Panc1 (cell line): ENCODE data around the gene POLR2C. TPM values are rescaled to one million over a fixed set of nuclear protein-coding genes. Genes with fewer than 3 reads are reported as not detected.

Source experiments
- ATAC-seq: fragments of 200-7000 bp; cut with Tn5 transposase; 2 replicates; pipeline ENCODE4 v1.9.1; 2020; ENCODE audit warnings: mild to moderate bottlenecking, moderate library complexity
- BruUV-seq: library from RNA; stranded (reverse); fragments of 400-500 nt; replicated peaks from 2 replicates; lab custom pipeline; 2021; lab: Mats Ljungman, UMichigan
- CTCF ChIA-PET: fragments of 300-600 bp; sonication (Branson Sonifier 250); formaldehyde crosslinking; loops from one replicate; lab custom pipeline; 2022; ENCODE audit warnings: antibody characterized with exemption; lab: Charles Lee
- POLR2A ChIA-PET: fragments of 300-600 bp; sonication (Branson Sonifier 250); formaldehyde crosslinking; loops from one replicate; lab custom pipeline; 2022; ENCODE audit warnings: antibody characterized with exemption; lab: Charles Lee
- DNase-seq: peaks from one replicate; pipeline ENCODE4 v3.0.0-alpha.2; 2010; ENCODE audit warnings: low read depth, low spot score
- H3K27ac ChIP-seq: 2 replicates; pipeline ENCODE4 v1.5.1; 2011; ENCODE audit warnings: mild to moderate bottlenecking, low read length, inconsistent platforms
- H3K27me3 ChIP-seq: fragments of 200-500 bp; sonication (Bioruptor generic); 2 replicates; pipeline ENCODE4 v1.6.0; 2014; ENCODE audit warnings: low read length, inconsistent platforms; ENCODE audit not compliant: control insufficient read depth, insufficient read depth
- H3K36me3 ChIP-seq: fragments of 200-500 bp; sonication (Bioruptor generic); 2 replicates; pipeline ENCODE4 v1.5.1; 2014; ENCODE audit warnings: inconsistent platforms, mild to moderate bottlenecking, low read length, moderate library complexity; ENCODE audit not compliant: control insufficient read depth, insufficient read depth
- H3K4me1 ChIP-seq: 2 replicates; pipeline ENCODE4 v1.5.1; 2011; ENCODE audit warnings: inconsistent platforms, mild to moderate bottlenecking, low read length, moderate library complexity; ENCODE audit not compliant: control insufficient read depth, insufficient read depth
- H3K4me3 ChIP-seq, 2 experiments: 2 replicates each; pipeline ENCODE4 v1.5.1; 2011 to 2012; ENCODE audit warnings: low read depth in 2 of 2, low read length in 2 of 2, mild to moderate bottlenecking in 2 of 2, inconsistent platforms in 1 of 2, moderate library complexity in 1 of 2
- H3K9me3 ChIP-seq: fragments of 200-500 bp; sonication (Bioruptor generic); 2 replicates; pipeline ENCODE4 v1.5.1; 2014; ENCODE audit warnings: low read depth, mild to moderate bottlenecking, inconsistent platforms, low read length, moderate library complexity; ENCODE audit not compliant: control insufficient read depth, insufficient read depth
- CTCF ChIP-seq: fragments of 450-650 bp; IDR thresholded peaks from 2 replicates; pipeline ENCODE4 v1.5.1; 2017; ENCODE audit warnings: mild to moderate bottlenecking
- POLR2AphosphoS5 ChIP-seq: IDR thresholded peaks from 2 replicates; pipeline ENCODE4 v1.6.1; 2012; ENCODE audit warnings: mild to moderate bottlenecking, low read depth, low read length, moderate library complexity
- SIN3A ChIP-seq: IDR thresholded peaks from 2 replicates; pipeline ENCODE4 v1.6.1; 2012; ENCODE audit warnings: low read depth, mild to moderate bottlenecking, low read length, moderate library complexity, borderline replicate concordance; ENCODE audit not compliant: insufficient read depth
- TCF7L2 ChIP-seq: IDR thresholded peaks from 2 replicates; pipeline ENCODE4 v1.6.1; 2011; ENCODE audit warnings: mild to moderate bottlenecking, low read depth, low read length, inconsistent platforms
- in situ Hi-C: cut with HindIII; loops from 2 replicates; pipeline ENCODE4 v1.10.0; 2016; ENCODE audit warnings: low sequenced_read_pairs, low pct_unique_long_range_greater_than_20kb
- intact Hi-C: fragments of 100-400 bp; cut with micrococcal nuclease; formaldehyde crosslinking; loops from one replicate; pipeline ENCODE4 v1.10.0; 2022; ENCODE audit not compliant: unreplicated experiment
- total RNA-seq: library from RNA; stranded (reverse); gene quantifications from one replicate; pipeline ENCODE4 v1.2.1, GENCODE V29; 2021; ENCODE audit not compliant: unreplicated experiment

The POLR2C gene
- total RNA-seq, 1 experiment from 2014 or later, result 53.9 TPM

GRCh38 chr16:57516176-57516725, 53.8 kb downstream of the POLR2C start:
- CTCF ChIA-PET, result no interaction called here
- POLR2A ChIA-PET, result interaction anchor here (0.7 kb wide), 1 partner anchor 430 kb away, joined by 15 read pairs; no protein-coding TSS in a partner anchor
- ATAC-seq (no peak), DNase-seq (no peak)
- TF ChIP-seq TCF7L2 (no peak), POLR2AphosphoS5 (no peak), CTCF (no peak), SIN3A (no peak)
- BruUV-seq, result no TSS peak
- intact Hi-C loops (loop anchor here (5.0 to 10.0 kb wide), 3 partner anchors 51 to 214 kb away; partner anchors contain the start of gene POLR2C), in situ Hi-C loops (no loop called here)
- Histone ChIP-seq H3K27ac (no peak overlapping the region), H3K4me3 (no peak overlapping the region), H3K4me1 (no peaks in the 10 kb centered on the region), H3K36me3 (no peaks in the 10 kb centered on the region), H3K27me3 (no peaks in the 10 kb centered on the region), H3K9me3 (no peaks in the 10 kb centered on the region)

- ChIA-PET CTCF (interaction anchor here (0.6 kb wide), 1 partner anchor 22 kb away, joined by 4 read pairs; no protein-coding TSS in a partner anchor), POLR2A (no interaction called here)
- in situ Hi-C loops, result no loop called here
- Histone ChIP-seq H3K27me3 (no peaks in the 10 kb centered on the region), H3K27ac (no peak overlapping the region), H3K36me3 (no peaks in the 10 kb centered on the region), H3K4me1 (no peaks in the 10 kb centered on the region), H3K4me3 (no peak overlapping the region), H3K9me3 (no peaks in the 10 kb centered on the region)
- ATAC-seq (no peak), DNase-seq (no peak)
- intact Hi-C loops, result loop anchor here (5.0 to 10.0 kb wide), 3 partner anchors 52 to 214 kb away; partner anchors contain the start of gene POLR2C
- TF ChIP-seq SIN3A (no peak), POLR2AphosphoS5 (no peak), TCF7L2 (no peak), CTCF (no peak)
- no TSS peak for BruUV-seq
Measured at GRCh38 chr16:57516773-57517172, 54.3 kb downstream of the POLR2C start.

GRCh38 chr16:57517397-57518367, 55.2 kb downstream of the POLR2C start:
- H3K27me3 ChIP-seq, result no peaks in the 10 kb centered on the region
- in situ Hi-C loops, result no loop called here
- ChIA-PET POLR2A (no interaction called here), CTCF (interaction anchor here (0.6 kb wide), 1 partner anchor 21 kb away, joined by 4 read pairs; no protein-coding TSS in a partner anchor)
- intact Hi-C loops, result loop anchor here (5.0 to 10.0 kb wide), 3 partner anchors 53 to 215 kb away; partner anchors contain the start of gene POLR2C
- BruUV-seq, result no TSS peak
- TF ChIP-seq TCF7L2, result no peak
- no peak for TF ChIP-seq SIN3A
- TF ChIP-seq POLR2AphosphoS5, result no peak
- no peak for ATAC-seq
- H3K4me1 ChIP-seq, result no peaks in the 10 kb centered on the region
- no peaks in the 10 kb centered on the region for H3K36me3 ChIP-seq
- H3K27ac ChIP-seq, result no peak overlapping the region
- H3K9me3 ChIP-seq, result no peaks in the 10 kb centered on the region
- no peak overlapping the region for H3K4me3 ChIP-seq
- DNase-seq, result no peak
